ENCODE results near the gene HERC5. TPM values are rescaled to one million over a fixed set of nuclear protein-coding genes. Genes with fewer than 3 reads are reported as not detected.

HERC5 gene
- total RNA-seq, 2 donors from 2014 or later, result 9.6 to 10.1 TPM

DNA sequence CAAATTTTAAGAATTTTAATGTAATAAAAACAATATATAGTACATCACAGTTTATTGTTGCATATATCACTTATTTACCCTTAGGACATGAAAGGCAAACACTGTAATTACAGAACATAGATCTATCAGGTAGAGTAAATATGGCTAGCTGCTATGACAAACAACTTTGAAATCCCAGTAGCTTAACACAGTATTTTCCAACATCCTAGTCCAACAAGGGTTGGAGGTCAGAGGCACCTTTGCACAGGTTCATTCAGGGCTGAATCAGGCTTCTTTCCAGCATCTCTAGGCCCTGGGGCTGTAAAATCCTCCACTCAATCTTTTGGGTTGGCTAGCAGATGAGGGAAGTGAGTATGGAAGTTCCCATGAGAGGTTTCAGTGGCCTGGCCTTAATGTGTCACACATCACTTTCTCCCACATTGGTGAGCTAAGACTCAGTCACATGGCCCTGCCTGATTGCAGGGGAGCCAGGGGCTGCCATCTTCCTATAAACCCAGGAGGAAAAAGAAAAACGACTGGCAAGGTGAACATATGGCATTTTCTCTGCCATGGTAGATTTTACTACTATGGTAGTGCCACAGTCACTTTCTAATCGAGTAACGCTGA, 45.3 kb upstream of the HERC5 start:
- no peaks in the 10 kb centered on the region for H3K36me3 ChIP-seq (ENCODE audit: control insufficient read depth, insufficient read depth, low read length)
- no peak overlapping the region for H3K27ac ChIP-seq (ENCODE audit: low read depth, low read length)
- peaks cover 24% of the 10 kb centered on the region for H3K36me3 Mint-ChIP-seq (ENCODE audit: low read depth)
- H3K27me3 ChIP-seq (ENCODE audit: control insufficient read depth, insufficient read depth, low read length, poor library complexity, severe bottlenecking), result no peaks in the 10 kb centered on the region
- no peak overlapping the region for H3K4me3 Mint-ChIP-seq
- WGBS, 2 experiments (ENCODE audit: insufficient coverage in 1 of 2, insufficient read length in 1 of 2), result 93% methylated on average over 3 of the region's 3 CpGs; no CpG with 5 or more reads in 1 of the 2 experiments
- DNase-seq, result no peak
- H3K27ac Mint-ChIP-seq, result no peak overlapping the region
- no peak overlapping the region for H3K9ac ChIP-seq (ENCODE audit: extremely low read depth, low read length, poor library complexity, severe bottlenecking)
- peaks cover 4% of the 10 kb centered on the region for H3K9me3 Mint-ChIP-seq
- no peaks in the 10 kb centered on the region for H3K4me1 ChIP-seq (ENCODE audit: control insufficient read depth, insufficient read depth, low read length)
- H3K4me1 Mint-ChIP-seq, result no peaks in the 10 kb centered on the region
- H3K27me3 Mint-ChIP-seq (ENCODE audit: insufficient read depth), result no peaks in the 10 kb centered on the region
- no peak overlapping the region for H3K4me3 ChIP-seq (ENCODE audit: low read length)
- H3K9me3 ChIP-seq (ENCODE audit: control insufficient read depth, low read length), result peaks cover 5% of the 10 kb centered on the region
- no peak for TF ChIP-seq CTCF (conservative IDR thresholded peaks at IDR 0.05)

- H3K36me3 ChIP-seq (ENCODE audit: control insufficient read depth, insufficient read depth, low read length), result no peaks in the 10 kb centered on the region
- peaks cover 4% of the 10 kb centered on the region for H3K9me3 Mint-ChIP-seq
- H3K36me3 Mint-ChIP-seq (ENCODE audit: low read depth), result peaks cover 13% of the 10 kb centered on the region
- H3K9ac ChIP-seq (ENCODE audit: extremely low read depth, low read length, poor library complexity, severe bottlenecking), result no peak overlapping the region
- no peak overlapping the region for H3K4me3 ChIP-seq (ENCODE audit: low read length)
- H3K27ac ChIP-seq (ENCODE audit: low read depth, low read length), result no peak overlapping the region
- H3K27ac Mint-ChIP-seq, result no peak overlapping the region
- no peaks in the 10 kb centered on the region for H3K4me1 ChIP-seq (ENCODE audit: control insufficient read depth, insufficient read depth, low read length)
- H3K27me3 ChIP-seq (ENCODE audit: control insufficient read depth, insufficient read depth, low read length, poor library complexity, severe bottlenecking), result no peaks in the 10 kb centered on the region
- WGBS, 2 experiments (ENCODE audit: insufficient coverage in 1 of 2, insufficient read length in 1 of 2), result 70 to 83% methylated on average over 1 of the region's 1 CpG
- no peak for DNase-seq
- TF ChIP-seq CTCF (conservative IDR thresholded peaks at IDR 0.05), result no peak
- peaks cover 5% of the 10 kb centered on the region for H3K9me3 ChIP-seq (ENCODE audit: control insufficient read depth, low read length)
- no peaks in the 10 kb centered on the region for H3K27me3 Mint-ChIP-seq (ENCODE audit: insufficient read depth)
- H3K4me3 Mint-ChIP-seq, result no peak overlapping the region
- no peaks in the 10 kb centered on the region for H3K4me1 Mint-ChIP-seq
Measured at GRCh38 chr4:88413801-88414200, 43.1 kb upstream of the HERC5 start.

GRCh38 chr4:88414755-88415154, 42.2 kb upstream of the HERC5 start:
- Mint-ChIP-seq H3K36me3 (ENCODE audit: low read depth) (peaks cover 12% of the 10 kb centered on the region), H3K27ac (no peak overlapping the region), H3K9me3 (peaks cover under 1% of the 10 kb centered on the region), H3K4me3 (no peak overlapping the region), H3K4me1 (no peaks in the 10 kb centered on the region), H3K27me3 (ENCODE audit: insufficient read depth) (no peaks in the 10 kb centered on the region)
- Histone ChIP-seq H3K4me3 (ENCODE audit: low read length) (no peak overlapping the region), H3K27ac (ENCODE audit: low read depth, low read length) (no peak overlapping the region), H3K9me3 (ENCODE audit: control insufficient read depth, low read length) (peaks cover 4% of the 10 kb centered on the region), H3K4me1 (ENCODE audit: control insufficient read depth, insufficient read depth, low read length) (no peaks in the 10 kb centered on the region), H3K27me3 (ENCODE audit: control insufficient read depth, insufficient read depth, low read length, poor library complexity, severe bottlenecking) (no peaks in the 10 kb centered on the region), H3K36me3 (ENCODE audit: control insufficient read depth, insufficient read depth, low read length) (no peaks in the 10 kb centered on the region), H3K9ac (ENCODE audit: extremely low read depth, low read length, poor library complexity, severe bottlenecking) (no peak overlapping the region)
- 91% methylated on average over 3 of the region's 4 CpGs for WGBS, 2 experiments (ENCODE audit: insufficient coverage in 1 of 2, insufficient read length in 1 of 2)
- no peak for TF ChIP-seq CTCF (conservative IDR thresholded peaks at IDR 0.05)
- no peak for DNase-seq

Data from endodermal cell (in vitro differentiated cells).